ENCODE results near the gene ATP1A1. TPM values are rescaled to one million over a fixed set of nuclear protein-coding genes. Genes with fewer than 3 reads are reported as not detected.

The ATP1A1 gene
- total RNA-seq, 1 experiment from 2014 or later: 151 TPM

GRCh38 chr1:116435806-116436610 lies 63.0 kb downstream of the ATP1A1 start:
- DNase-seq (ENCODE audit: low spot score): no peak

DNA sequence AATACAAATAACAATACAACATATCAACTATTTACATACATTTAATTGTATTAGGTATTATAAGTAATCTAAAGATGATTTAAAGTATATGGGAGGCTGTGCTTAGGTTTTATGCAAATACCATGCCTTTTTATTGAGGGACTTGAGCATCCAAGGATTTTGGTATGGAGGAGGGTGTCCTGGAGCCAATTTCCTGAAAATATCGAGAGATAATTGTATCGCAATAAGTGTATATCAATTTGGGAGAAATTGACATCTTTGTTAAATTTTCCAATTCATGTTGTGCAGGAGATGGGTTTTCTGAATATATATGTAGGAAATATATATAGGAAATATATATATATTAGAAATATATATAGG lies 63.5 kb downstream of the ATP1A1 start:
- DNase-seq (ENCODE audit: low spot score): no peak

DNA sequence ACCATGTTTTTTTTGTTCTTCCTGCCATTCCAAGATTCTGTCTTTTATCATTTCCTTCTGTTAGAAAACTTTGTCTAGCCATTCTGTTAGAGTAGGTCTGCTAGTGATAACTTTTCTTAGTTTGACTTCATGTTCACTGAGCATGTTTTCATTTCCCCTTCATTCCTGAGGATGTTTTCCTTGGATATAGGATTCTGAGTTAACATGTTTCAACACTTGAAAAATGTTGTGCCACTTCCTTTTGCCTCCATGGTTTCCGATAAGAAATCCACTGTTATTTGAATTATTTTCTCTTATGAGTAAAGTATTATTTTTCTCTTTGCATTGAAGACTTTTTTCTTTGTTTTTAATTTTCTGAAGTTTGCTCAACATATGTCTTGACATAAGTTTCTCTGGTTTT lies 66.7 kb downstream of the ATP1A1 start:
- DNase-seq (ENCODE audit: low spot score): no peak

DNA sequence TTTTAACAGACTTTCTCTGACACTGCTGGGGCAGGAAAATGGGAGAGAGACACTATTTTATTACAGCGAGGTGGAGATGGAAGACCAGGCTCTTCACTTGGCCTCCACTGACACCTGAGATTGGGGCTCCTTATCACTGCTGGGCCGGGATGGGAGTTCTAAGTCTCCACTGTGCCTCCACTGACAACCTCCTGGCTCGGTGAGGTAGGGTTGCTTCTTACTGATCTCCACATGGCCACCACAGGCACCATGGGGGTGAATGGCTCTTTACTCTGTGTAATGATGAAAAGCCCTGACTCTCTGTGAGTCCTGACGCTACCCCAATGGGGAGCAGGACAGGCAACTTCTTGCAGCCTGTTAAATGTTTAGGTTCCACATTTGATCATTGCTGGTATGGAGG lies 67.7 kb downstream of the ATP1A1 start:
- DNase-seq (ENCODE audit: low spot score): no peak

- no peak for DNase-seq (ENCODE audit: low spot score)
These were observed 72.5 kb downstream of the ATP1A1 start for GRCh38 chr1:116445534-116445933.

DNA sequence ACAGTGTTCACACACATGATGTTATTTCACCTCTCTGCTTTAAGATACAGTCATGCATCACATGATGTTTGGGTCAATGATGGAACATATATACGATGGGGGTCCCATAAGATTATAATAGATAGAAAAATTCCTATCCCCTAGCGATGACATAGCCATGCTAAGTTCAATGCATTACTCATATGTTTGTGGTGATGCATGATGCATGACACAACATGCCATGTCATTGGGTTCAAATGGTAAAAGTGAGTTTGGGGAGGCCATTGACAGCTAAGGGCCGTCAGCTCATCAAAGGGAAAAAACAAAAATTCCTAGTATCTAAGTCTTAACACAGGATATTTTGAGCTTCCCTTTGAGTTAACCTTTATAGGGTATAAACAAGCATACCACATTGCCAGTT lies 73.6 kb downstream of the ATP1A1 start:
- no peak for DNase-seq (ENCODE audit: low spot score)

- no peak for DNase-seq (ENCODE audit: low spot score)
These were observed 75.8 kb downstream of the ATP1A1 start for GRCh38 chr1:116448785-116449385.

DNA sequence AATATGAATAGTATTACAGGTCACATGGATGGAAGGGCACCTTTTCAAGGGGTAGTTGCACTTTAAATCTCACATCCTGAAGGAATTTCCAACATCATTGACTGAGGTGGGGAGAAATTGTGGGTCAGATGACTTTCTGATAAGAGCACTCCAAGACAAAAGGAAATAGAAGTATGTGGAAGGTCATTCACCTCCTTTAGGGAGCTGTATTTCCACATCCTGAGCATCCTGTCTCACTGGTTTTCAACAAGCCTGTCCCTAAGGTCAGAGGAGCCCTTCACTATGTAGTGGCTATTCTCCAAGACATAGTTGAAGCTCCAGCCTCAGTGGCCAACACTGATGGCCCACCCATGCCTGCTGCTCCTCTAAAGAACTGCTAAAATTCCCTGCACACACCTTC lies 76.5 kb downstream of the ATP1A1 start:
- no peak for DNase-seq (ENCODE audit: low spot score)

DNA sequence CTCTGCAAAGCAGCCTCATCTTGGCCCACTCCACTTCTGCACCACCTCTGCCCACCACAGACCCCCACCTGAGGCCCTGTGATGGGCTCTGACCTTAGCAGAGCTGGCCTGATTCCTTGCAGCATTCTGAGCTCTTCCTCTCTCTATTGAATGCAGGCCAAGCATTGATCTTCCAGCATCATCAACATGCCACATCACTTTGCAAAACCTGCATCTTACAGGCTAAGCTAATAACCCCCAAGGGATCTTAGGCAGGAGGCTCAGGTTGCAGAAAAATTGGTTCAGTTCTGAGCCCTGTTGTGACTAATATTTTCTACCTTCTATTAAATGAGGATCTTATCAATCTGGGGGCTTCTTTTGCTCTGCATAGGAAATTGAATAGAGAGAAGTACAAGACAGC lies 78.7 kb downstream of the ATP1A1 start:
- no peak for DNase-seq (ENCODE audit: low spot score)

- no peak for DNase-seq (ENCODE audit: low spot score)
These were observed 80.4 kb downstream of the ATP1A1 start for GRCh38 chr1:116453481-116453880.

GRCh38 chr1:116453906-116454305 lies 80.9 kb downstream of the ATP1A1 start:
- DNase-seq (ENCODE audit: low spot score): no peak

Small RNAs within 50 kb of the gene (small RNA-seq; reads per million reads assigned to genes)
- gene RF00019: not detected
- gene RNU6-817P: not detected

Other genes with a start within 250 kb of the ATP1A1 start
- 8.0 and 20.1 TPM in 2 replicates for gene CD58, start 197.8 kb downstream of the ATP1A1 start, total RNA-seq (2014; rRNA removed; shearing (Covaris generic))